Skin of body (tissue), 2 donors: ENCODE data around the gene CD7. TPM values are rescaled to one million over a fixed set of nuclear protein-coding genes. Genes with fewer than 3 reads are reported as not detected.

ENCODE experiments used
- DNase-seq: peaks from one replicate; lab custom pipeline; 2025; lab: John Stamatoyannopoulos, UW
- total RNA-seq: library from RNA; depleted of rRNA; stranded (reverse); fragments of >200 nt; gene quantifications from one replicate; pipeline ENCODE4 v1.2.3, GENCODE V29; 2014

CD7 gene
- total RNA-seq, 1 donor from 2014 or later, result 0.30 TPM

- no peak for DNase-seq
Observed at GRCh38 chr17:82281502-82282238, 35.7 kb downstream of the CD7 start.

DNA sequence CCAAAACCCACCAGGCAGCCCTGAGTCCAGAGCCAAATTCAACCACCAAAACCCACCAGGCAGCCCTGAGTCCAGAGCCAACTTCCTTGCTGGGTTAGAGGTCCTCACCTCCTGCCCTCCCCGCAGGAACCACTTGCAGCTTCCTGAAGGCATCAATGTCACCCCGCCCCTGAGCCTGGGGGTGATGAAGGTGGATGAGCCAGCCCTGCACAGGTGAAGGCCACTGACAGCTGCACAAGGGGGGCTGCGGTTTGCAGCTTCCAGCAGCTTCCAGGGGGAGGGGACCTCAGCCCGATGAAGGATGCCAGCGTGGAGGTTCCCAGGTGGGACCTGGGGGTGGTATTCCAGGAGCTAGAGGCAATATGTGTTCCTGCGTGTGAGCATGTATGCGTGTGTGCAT is 36.3 kb downstream of the CD7 start:
- DNase-seq, result no peak

GRCh38 chr17:82280537-82280936 is 36.9 kb downstream of the CD7 start:
- DNase-seq, result no peak

- no peak for DNase-seq
Observed at GRCh38 chr17:82278786-82279391, 38.5 kb downstream of the CD7 start.

DNA sequence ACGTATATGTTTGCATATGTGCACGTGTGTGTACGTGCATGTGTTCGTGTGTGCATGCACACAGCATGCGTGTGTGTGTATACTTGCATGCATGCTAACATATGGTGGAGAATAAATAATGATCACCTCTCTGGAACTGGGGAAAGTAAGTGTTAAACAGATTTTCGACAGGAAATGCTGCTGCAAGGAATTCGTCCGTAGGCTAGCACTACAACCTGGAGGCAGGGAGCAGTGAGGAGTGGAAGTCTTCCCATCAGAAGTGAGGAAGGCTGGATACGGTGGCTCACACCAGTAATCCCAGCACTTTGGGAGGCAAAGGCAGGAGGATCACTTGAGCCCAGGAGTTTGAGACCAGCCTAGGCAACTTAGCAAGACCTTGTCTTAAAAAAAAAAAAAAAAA is 39.1 kb downstream of the CD7 start:
- DNase-seq, result no peak

DNA sequence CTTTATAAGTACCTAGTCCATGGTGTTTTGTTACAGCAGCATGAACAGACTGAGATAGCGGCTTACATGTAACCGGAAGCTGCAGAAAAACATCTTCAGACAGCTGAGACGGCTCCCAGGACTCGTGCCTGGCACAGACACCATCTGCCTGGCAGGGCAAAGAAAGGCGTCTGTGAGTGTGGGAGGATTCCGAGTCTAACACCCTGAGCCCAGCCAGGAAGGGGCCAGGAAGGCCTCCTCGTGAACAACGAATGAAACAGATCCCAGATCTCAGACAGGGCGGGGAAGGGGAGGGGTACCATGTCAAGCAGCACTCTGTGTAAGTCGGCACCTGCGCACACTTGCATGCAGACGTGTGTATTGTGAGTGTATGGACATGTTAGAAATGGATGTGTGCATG is 39.6 kb downstream of the CD7 start:
- DNase-seq, result no peak

DNA sequence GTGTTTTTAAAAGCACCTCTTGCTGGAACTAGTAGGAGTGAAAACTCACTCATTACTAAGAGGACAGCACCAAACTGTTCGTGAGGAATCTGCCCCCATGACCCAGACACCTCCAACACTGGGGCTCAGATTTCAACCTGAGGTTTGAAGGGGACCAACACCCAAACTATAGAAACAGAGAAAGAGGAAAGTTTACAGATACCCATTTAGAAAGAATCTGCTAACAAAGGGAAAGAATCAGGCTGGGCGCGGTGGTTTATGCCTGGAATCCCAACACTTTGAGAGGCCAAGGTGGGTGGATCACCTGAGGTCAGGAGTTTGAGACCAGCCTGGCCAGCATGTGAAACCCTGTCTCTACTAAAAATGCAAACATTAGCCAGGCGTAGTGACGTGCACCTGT is 40.5 kb downstream of the CD7 start:
- DNase-seq, result no peak

GRCh38 chr17:82275326-82275725 is 42.1 kb downstream of the CD7 start:
- DNase-seq, result no peak

- DNase-seq, result no peak
Observed at GRCh38 chr17:82274134-82275020, 43.0 kb downstream of the CD7 start.

GRCh38 chr17:82273327-82274133 is 43.9 kb downstream of the CD7 start, which contains the start of gene CSNK1D:
TSS of gene CSNK1D (minus strand) at chr17:82273700. CDS start at chr17:82273381, 319 bp downstream.
- peak; percentile 82 for DNase-seq

GRCh38 chr17:82272495-82273326 is 44.7 kb downstream of the CD7 start:
- DNase-seq, result no peak

GRCh38 chr17:82271401-82271800 is 46.0 kb downstream of the CD7 start:
- no peak for DNase-seq

GRCh38 chr17:82270651-82271050 is 46.8 kb downstream of the CD7 start:
- no peak for DNase-seq

DNA sequence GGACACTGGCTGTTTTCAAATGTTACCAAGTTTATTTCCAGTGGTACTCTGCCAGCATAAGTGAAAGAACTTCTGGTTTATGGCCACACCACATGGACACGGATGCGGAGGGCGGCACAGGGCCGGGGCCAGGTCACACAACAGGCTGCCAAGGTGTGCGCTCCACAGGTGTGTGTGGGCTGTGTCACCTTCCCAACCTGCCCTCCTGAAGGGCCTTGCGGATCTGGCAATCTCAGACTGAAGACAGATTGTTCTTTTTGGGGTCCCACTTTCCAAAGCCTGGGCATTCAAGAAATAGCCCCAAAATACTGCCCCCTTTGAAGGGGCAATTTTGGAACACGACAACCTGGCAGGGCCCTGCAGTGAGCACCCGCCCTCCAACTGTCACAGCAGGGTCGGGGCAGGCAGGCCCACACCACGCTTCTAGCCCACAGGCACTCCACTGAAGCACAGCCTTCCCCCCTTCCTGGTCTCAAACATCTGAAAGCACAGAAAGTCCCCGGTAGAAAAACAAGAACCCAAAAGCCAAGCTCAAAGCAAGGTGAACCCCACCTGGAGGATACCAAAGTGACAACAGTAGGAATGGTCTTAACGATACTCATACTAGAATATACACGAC is 47.4 kb downstream of the CD7 start:
- no peak for DNase-seq

DNA sequence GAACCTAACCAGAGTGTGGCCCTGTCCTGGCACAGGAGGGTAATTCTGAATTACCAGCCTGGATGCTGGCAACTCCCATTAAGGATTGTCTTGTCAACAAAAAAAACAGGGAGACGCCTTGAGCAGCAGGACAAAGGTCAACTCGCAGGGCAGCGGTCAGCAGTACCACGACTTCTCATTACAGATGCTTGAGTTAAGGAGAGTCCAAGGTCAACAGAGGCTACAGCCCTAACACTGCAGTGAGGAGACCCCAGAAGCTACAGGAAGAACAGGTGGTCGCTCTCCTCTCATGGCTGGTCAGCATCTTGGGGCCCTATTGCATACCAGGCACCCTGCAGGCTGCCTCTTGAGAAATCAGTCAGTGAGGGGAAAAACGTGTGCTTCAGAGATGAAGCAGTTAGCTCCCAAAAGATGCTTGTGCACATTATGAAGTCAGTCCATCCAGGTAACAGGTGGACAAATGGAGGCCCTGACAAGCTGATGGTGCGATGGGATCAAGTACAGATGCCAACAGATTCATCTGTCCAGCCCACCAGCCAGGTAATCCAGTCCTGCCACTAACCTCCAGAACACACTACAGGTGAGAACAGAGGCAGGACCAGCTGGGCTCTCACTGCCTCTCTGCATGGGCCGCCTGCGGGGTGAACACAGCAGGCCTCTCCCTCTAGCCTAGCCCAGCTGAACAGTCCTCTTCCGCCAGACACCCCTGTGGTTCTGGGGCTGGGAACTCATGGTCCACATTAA is 48.1 kb downstream of the CD7 start:
- DNase-seq, result no peak

DNA sequence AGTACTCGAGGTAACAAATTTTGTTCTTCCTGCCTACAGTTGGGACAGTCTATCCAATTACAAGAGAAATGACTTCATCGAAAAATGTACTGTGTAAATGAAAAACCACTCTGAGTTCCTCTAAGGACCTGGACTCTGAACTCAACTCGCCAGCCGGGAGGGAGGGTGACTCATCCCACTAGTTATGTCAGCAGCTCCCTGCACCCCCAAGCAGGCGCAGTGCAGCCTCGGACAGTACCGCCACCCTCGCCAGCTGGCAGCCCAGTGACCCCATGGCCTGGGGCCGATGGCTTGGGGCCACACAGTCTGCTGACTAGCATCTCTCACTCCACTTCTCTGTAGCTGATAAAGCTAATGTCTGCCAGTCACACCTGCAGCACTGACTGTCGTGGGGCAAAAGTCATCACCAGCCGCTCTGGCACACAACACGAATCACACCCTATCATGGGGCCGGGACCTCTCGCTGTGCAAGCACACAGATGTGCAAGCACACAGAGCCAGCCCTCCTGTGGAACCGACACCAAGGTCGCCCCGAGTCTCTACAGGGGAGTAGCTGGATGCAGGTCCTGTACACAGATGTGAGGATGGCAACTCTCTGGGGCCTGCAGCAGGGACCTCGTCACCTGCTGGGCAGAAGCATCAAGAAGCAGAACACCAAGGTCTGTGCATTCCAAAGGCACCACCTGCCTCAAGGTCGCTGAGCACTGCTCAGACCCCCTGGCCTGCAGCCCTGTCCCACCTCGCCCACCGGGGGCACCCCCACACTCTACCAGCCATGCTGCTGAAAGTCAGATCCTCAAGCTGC is 49.6 kb downstream of the CD7 start:
- DNase-seq, result peak; percentile 60

DNA sequence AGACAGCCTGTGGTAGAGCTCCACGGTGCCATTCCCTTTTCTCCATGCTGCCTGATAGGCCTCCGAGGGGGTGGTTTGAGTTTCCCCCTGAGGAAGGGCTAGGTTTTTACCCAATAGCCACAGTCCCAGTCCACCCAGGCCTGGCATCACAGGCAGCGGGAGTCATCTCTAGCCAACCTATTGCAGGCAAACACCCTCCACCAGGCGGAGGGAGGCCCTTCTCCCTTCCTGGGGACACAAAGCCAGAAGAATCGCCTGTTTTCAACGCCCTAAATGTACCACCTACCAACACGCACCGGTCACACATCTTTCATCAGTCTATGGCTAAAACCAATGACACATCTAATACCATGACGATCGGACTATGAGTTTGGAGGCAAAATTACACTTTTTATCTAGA is 51.3 kb downstream of the CD7 start:
- no peak for DNase-seq
